GM18502 (cell line): ENCODE results near the gene PARD3.
"Not testable (repeated sequence)": the region's sequence is repeated elsewhere in the genome, so short reads cannot be mapped to it uniquely, and the experiment has no call there.

Experiments used
- ATAC-seq: cut with Tn5 transposase; IDR thresholded peaks from one replicate; pipeline ENCODE4 v1.9.1; 2021; ENCODE audit warnings: mild to moderate bottlenecking; ENCODE audit not compliant: unreplicated experiment, poor library complexity

The PARD3 gene

GRCh38 chr10:34815185-34816084 is at the start of gene PARD3:
PARD3 (minus strand) TSS chr10:34815296; CDS start chr10:34814995, 301 bp downstream.
- ATAC-seq = no peak

GRCh38 chr10:34864149-34865067 is 49.3 kb upstream of the PARD3 start:
- no peak for ATAC-seq

- no peak for ATAC-seq
Measured at GRCh38 chr10:34862892-34863291, 47.8 kb upstream of the PARD3 start.

DNA sequence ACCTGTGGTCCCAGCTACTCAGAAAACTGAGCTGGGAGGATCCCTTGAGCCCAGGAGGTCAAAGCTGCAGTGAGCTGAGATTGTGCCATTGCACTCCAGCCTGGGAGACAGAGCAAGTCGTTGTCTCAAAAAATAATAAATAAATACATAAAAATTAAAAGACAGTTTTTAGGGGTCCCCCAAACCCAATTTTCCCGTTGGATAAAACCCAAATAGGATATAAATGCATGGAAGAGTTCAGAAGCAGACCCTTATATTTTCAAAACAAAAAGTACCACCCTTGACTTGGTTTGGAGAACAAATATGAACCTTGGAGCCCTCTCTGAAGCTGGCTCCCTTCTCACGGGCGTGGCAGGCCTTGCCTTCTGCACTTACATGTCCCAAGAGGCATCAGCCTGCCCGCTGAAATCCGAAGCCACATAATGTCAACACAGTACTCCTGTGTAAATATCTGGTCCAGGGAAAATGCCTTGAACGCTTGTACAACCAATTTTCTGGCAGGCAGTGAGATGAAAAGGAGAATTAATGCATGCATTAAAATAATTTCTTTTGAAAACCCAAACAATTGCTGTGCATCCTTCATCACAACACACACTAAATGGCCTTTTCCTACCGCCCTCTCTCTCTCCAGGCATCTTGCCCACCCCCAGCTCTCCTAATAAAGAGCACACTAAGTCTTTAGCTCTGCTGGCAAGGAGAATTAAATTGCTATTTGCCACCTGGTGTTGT is 46.4 kb upstream of the PARD3 start:
- no peak for ATAC-seq

GRCh38 chr10:34859170-34859569 is 44.1 kb upstream of the PARD3 start:
- ATAC-seq = no peak

- ATAC-seq = no peak
Measured at GRCh38 chr10:34858003-34858402, 42.9 kb upstream of the PARD3 start.

- ATAC-seq = no peak
Measured at GRCh38 chr10:34854147-34854601, 39.1 kb upstream of the PARD3 start.

- no peak for ATAC-seq
Measured at GRCh38 chr10:34853357-34853756, 38.3 kb upstream of the PARD3 start.

DNA sequence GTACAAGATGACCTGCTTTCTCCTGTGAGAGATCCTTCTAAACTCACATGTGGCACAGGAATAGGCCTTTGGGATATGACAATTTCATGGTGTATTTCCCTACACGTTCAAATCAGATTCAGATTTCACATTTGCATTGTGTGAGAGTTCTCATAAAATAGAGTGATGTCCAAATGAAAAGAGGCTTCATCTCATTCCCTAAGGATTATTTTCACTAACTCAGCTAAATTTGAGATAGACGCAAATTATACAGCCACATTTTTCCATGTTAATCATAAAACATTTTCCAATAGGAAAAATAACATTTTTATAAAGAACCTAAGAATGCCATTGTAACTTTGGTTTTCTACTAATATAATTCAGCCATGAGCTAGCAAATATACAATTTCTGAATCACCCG is 35.5 kb upstream of the PARD3 start:
- no peak for ATAC-seq

DNA sequence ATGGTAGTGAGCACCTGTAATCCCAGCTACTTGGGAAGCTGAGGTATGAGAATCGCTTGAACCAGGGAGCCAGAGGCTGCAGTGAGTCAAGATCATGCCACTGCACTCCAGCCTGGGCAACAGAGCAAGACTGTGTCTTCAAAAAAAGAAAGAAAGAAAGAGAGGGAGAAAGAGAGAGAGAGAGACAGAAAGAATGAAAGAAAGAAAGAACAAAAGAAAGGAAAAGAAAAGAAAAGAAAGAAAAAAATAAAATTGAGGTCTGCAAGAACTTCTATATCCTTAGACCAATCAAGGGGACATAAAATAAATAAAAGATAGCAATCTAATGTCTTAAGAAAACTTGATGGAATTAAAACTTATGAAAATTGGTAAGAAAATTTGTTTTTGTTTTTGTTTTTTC is 34.9 kb upstream of the PARD3 start:
- ATAC-seq = no peak

- ATAC-seq = no peak
Measured at GRCh38 chr10:34845070-34845469, 30.0 kb upstream of the PARD3 start.

- ATAC-seq = no peak
Measured at GRCh38 chr10:34844448-34844847, 29.4 kb upstream of the PARD3 start.

DNA sequence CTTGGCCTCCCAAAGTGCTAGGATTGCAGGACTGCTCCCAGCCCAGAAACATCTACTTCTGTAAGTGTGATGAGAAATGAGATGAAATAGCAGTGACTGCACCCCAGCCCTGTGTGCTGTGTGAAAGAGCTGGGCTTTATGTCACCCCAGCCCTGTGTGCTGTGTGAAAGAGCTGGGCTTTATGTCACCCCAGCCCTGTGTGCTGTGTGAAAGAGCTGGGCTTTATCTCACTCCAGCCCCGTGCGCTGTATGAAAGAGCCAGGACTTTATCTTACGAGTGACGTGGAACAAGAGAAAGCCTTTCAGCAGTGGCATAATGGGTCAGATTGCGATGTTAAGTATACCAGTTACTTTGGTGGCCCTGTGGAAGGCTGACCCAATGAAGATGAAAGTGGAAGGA is 28.4 kb upstream of the PARD3 start:
- ATAC-seq = not testable (repeated sequence)

- no peak for ATAC-seq
Measured at GRCh38 chr10:34838366-34838900, 23.3 kb upstream of the PARD3 start.

DNA sequence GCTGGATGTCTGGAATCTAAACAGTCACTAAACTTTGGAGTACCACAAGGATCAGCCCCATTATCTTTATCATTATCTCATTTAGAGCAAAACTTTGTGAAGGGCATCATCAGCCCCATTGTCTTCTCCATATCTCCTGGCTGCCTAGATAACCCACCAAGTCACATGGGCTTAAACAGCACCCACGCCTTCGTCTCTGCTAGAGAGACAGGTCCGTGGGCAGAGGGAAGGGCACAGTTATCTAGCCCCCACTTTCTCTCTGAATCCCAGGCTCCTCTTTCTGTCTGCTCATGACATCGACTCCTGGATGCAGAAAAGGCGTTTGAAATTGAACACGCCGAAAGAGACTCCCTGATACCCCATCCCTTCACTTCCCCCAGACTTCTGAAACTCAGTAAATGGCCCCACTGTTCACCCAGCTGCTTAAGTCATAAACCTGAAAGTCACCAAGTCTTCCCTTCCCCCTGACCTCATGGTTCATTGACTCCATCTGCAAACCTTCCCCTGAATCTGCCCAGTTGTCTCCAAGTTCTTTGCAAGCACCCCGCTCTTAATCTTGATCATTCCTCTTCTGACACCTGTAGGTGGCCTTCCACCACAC is 20.9 kb upstream of the PARD3 start:
- ATAC-seq = no peak

- ATAC-seq = no peak
Measured at GRCh38 chr10:34834274-34834673, 19.2 kb upstream of the PARD3 start.

- ATAC-seq = no peak
Measured at GRCh38 chr10:34830217-34830822, 15.2 kb upstream of the PARD3 start.

- no peak for ATAC-seq
Measured at GRCh38 chr10:34826857-34827766, 12.0 kb upstream of the PARD3 start.
